Glutamatergic neuron (in vitro differentiated cells): Measurements from ENCODE around the gene STAG1. TPM values are rescaled to one million over a fixed set of nuclear protein-coding genes. Genes with fewer than 3 reads are reported as not detected.
"Not testable (repeated sequence)": the region's sequence is repeated elsewhere in the genome, so short reads cannot be mapped to it uniquely, and the experiment has no call there.

Experiments
- DNase-seq: peaks from one replicate; pipeline ENCODE4 v3.0.0; 2022
- H3K27ac Mint-ChIP-seq: one replicate; pipeline ENCODE4 v1.8.0; 2020; ENCODE audit warnings: mild to moderate bottlenecking, mixed read lengths, inconsistent platforms; ENCODE audit not compliant: unreplicated experiment
- H3K27me3 Mint-ChIP-seq: one replicate; pipeline ENCODE4 v1.8.0; 2020; ENCODE audit warnings: mild to moderate bottlenecking, moderate library complexity, mixed read lengths, inconsistent platforms; ENCODE audit not compliant: unreplicated experiment
- H3K36me3 Mint-ChIP-seq: one replicate; pipeline ENCODE4 v1.8.0; 2020; ENCODE audit warnings: mild to moderate bottlenecking, mixed read lengths, inconsistent platforms; ENCODE audit not compliant: unreplicated experiment
- H3K4me1 Mint-ChIP-seq: one replicate; pipeline ENCODE4 v1.8.0; 2020; ENCODE audit warnings: mild to moderate bottlenecking, low read depth, mixed read lengths, inconsistent platforms; ENCODE audit not compliant: unreplicated experiment
- H3K4me3 Mint-ChIP-seq: one replicate; pipeline ENCODE4 v1.8.0; 2020; ENCODE audit warnings: mild to moderate bottlenecking, mixed read lengths, inconsistent platforms; ENCODE audit not compliant: unreplicated experiment
- H3K9me3 Mint-ChIP-seq: one replicate; pipeline ENCODE4 v1.8.0; 2020; ENCODE audit warnings: mild to moderate bottlenecking, moderate library complexity, mixed read lengths, inconsistent platforms; ENCODE audit not compliant: unreplicated experiment
- CTCF ChIP-seq: fragments of 200-600 bp; sonication (generic); IDR thresholded peaks from one replicate; pipeline ENCODE4 v1.5.0; 2021; ENCODE audit not compliant: partially characterized antibody, unreplicated experiment
- total RNA-seq: library from RNA; stranded (reverse); fragmentation: NEBNext Ultra II Directional; extraction: Animal tissue kit (Norgen Biotek cat#: 25700); gene quantifications from one replicate; pipeline ENCODE4 v1.2.1, GENCODE V29; 2021; ENCODE audit not compliant: unreplicated experiment

STAG1 gene
- total RNA-seq, 1 donor from 2014 or later: 22.8 TPM

- Mint-ChIP-seq H3K9me3 (no peaks in the 10 kb centered on the region), H3K36me3 (no peaks in the 10 kb centered on the region), H3K4me3 (no peak overlapping the region), H3K4me1 (no peaks in the 10 kb centered on the region), H3K27me3 (no peaks in the 10 kb centered on the region), H3K27ac (no peak overlapping the region)
- TF ChIP-seq CTCF: no peak
- DNase-seq: no peak
These were observed 257.0 kb downstream of the STAG1 start for GRCh38 chr3:136495213-136495612.

GRCh38 chr3:136490646-136491405 lies 261.4 kb downstream of the STAG1 start:
- no peaks in the 10 kb centered on the region for H3K36me3 Mint-ChIP-seq

GRCh38 chr3:136485777-136486176 lies 266.4 kb downstream of the STAG1 start:
- DNase-seq: no peak
- Mint-ChIP-seq H3K36me3 (peaks cover 4% of the 10 kb centered on the region), H3K27ac (no peak overlapping the region), H3K4me3 (no peak overlapping the region), H3K27me3 (no peaks in the 10 kb centered on the region), H3K4me1 (no peaks in the 10 kb centered on the region), H3K9me3 (no peaks in the 10 kb centered on the region)
- TF ChIP-seq CTCF: no peak

More at GRCh38 chr3:136490646-136491405, 261.4 kb downstream of the STAG1 start:
- Mint-ChIP-seq H3K4me1 (no peaks in the 10 kb centered on the region), H3K9me3 (no peaks in the 10 kb centered on the region), H3K27ac (no peak overlapping the region), H3K27me3 (no peaks in the 10 kb centered on the region), H3K4me3 (no peak overlapping the region)
- DNase-seq: no peak
- TF ChIP-seq CTCF: no peak

GRCh38 chr3:136476280-136476679 lies 275.9 kb downstream of the STAG1 start:
- no peaks in the 10 kb centered on the region for H3K4me1 Mint-ChIP-seq
- no peaks in the 10 kb centered on the region for H3K36me3 Mint-ChIP-seq
- H3K4me3 Mint-ChIP-seq: no peak overlapping the region
- DNase-seq: no peak
- H3K9me3 Mint-ChIP-seq: no peaks in the 10 kb centered on the region
- no peak for TF ChIP-seq CTCF
- no peak overlapping the region for H3K27ac Mint-ChIP-seq
- no peaks in the 10 kb centered on the region for H3K27me3 Mint-ChIP-seq

GRCh38 chr3:136474876-136475275 lies 277.3 kb downstream of the STAG1 start:
- not testable (repeated sequence) for H3K27ac Mint-ChIP-seq, H3K36me3 Mint-ChIP-seq, H3K4me3 Mint-ChIP-seq, H3K27me3 Mint-ChIP-seq, H3K9me3 Mint-ChIP-seq, DNase-seq, H3K4me1 Mint-ChIP-seq
